C4-2B (cell line): Measurements from ENCODE around the gene SMOC1.

Experiments
- ZFX ChIP-seq: fragments of 450-650 bp; IDR thresholded peaks from 2 replicates; pipeline ENCODE4 v1.6.1; 2017
- TF ChIP-seq, protein P1 (sequence below): fragments of 450-650 bp; conservative IDR thresholded peaks from 2 replicates; pipeline ENCODE4 v1.5.1; 2017; ENCODE audit warnings: mild to moderate bottlenecking

DNA sequence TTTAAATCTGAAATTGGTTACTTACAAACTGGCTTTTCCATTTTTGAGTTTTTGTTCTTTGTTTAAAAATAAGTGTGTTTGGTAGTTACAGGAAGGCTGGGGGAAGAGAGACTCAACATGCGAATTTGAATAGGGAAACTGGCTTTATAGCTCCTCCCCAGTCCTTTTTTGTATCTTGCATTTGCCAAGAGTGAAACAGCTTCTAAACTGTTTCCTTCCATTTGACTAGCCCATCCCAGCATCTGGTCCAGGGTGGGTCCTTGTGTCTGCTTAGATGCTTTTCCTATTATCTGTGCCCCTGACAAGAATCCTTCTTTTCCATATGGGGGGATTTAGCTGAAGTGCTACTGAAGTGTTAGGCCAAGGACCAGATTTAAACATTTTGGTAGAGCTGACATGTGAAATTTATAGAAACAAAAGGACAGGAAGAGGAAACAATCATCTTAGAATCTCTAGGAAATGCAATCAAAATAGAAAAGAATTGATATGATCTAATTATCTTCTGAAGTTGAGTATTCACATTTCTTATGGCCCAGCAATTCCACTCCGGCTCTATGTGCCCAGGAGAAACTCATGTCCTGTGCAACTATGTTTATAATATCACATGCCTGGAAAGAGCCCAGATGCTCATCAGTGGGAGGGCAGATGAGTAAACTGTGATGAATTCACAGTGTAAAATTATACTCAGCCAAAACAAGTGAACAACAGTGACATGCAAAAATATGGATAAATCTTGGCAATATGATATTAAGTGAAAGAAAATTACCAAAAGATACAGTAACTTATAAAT, 7.4 kb downstream of the SMOC1 start:
- TF ChIP-seq, protein P1, sequence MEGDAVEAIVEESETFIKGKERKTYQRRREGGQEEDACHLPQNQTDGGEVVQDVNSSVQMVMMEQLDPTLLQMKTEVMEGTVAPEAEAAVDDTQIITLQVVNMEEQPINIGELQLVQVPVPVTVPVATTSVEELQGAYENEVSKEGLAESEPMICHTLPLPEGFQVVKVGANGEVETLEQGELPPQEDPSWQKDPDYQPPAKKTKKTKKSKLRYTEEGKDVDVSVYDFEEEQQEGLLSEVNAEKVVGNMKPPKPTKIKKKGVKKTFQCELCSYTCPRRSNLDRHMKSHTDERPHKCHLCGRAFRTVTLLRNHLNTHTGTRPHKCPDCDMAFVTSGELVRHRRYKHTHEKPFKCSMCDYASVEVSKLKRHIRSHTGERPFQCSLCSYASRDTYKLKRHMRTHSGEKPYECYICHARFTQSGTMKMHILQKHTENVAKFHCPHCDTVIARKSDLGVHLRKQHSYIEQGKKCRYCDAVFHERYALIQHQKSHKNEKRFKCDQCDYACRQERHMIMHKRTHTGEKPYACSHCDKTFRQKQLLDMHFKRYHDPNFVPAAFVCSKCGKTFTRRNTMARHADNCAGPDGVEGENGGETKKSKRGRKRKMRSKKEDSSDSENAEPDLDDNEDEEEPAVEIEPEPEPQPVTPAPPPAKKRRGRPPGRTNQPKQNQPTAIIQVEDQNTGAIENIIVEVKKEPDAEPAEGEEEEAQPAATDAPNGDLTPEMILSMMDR = no peak
- TF ChIP-seq ZFX = no peak
